GM23338 (cell line): Measurements from ENCODE around the gene THSD4. TPM values are rescaled to one million over a fixed set of nuclear protein-coding genes. Genes with fewer than 3 reads are reported as not detected.

Experiments used
- ATAC-seq: fragments of 200-7000 bp; cut with Tn5 transposase; 3 replicates; pipeline ENCODE4 v1.9.1; 2020
- DNase-seq: peaks from one replicate; pipeline ENCODE4 v3.0.0-alpha.2; 2015; ENCODE audit warnings: low spot score
- H2AFZ ChIP-seq: fragments of 200-600 bp; sonication (generic); 2 replicates; pipeline ENCODE4 v1.8.0; 2016; ENCODE audit warnings: antibody characterized with exemption, mild to moderate bottlenecking, moderate library complexity
- H3F3A ChIP-seq: fragments of 200-600 bp; sonication (generic); replicated peaks from 2 replicates; pipeline ENCODE4 v1.8.0; 2017; ENCODE audit warnings: antibody characterized with exemption, mixed run types, low read depth
- H3K27ac ChIP-seq: fragments of 200-600 bp; sonication (generic); 2 replicates; pipeline ENCODE4 v1.6.1; 2016; ENCODE audit warnings: low read depth
- H3K27me3 ChIP-seq: fragments of 200-600 bp; sonication (generic); 2 replicates; pipeline ENCODE4 v1.8.0; 2016; ENCODE audit warnings: mild to moderate bottlenecking, mixed run types, moderate library complexity; ENCODE audit not compliant: insufficient read depth
- H3K36me3 ChIP-seq: fragments of 200-600 bp; sonication (generic); 2 replicates; pipeline ENCODE4 v1.8.0; 2016; ENCODE audit warnings: mild to moderate bottlenecking; ENCODE audit not compliant: insufficient read depth
- H3K4me1 ChIP-seq: fragments of 200-600 bp; sonication (generic); 2 replicates; pipeline ENCODE4 v1.8.0; 2016; ENCODE audit warnings: mild to moderate bottlenecking, moderate library complexity; ENCODE audit not compliant: insufficient read depth
- H3K4me2 ChIP-seq: fragments of 200-600 bp; sonication (generic); 2 replicates; pipeline ENCODE4 v1.7.1; 2017; ENCODE audit warnings: mixed run types
- H3K4me3 ChIP-seq: fragments of 200-600 bp; sonication (generic); 2 replicates; pipeline ENCODE4 v1.6.1; 2016; ENCODE audit warnings: mixed run types
- H3K79me2 ChIP-seq: fragments of 200-600 bp; sonication (generic); replicated peaks from 2 replicates; pipeline ENCODE4 v1.8.0; 2017; ENCODE audit warnings: mild to moderate bottlenecking; ENCODE audit not compliant: insufficient read depth
- H3K9me2 ChIP-seq: fragments of 200-600 bp; sonication (generic); 2 replicates; pipeline ENCODE4 v1.8.0; 2017; ENCODE audit not compliant: insufficient read depth
- H4K20me1 ChIP-seq: fragments of 200-600 bp; sonication (generic); replicated peaks from 2 replicates; pipeline ENCODE4 v1.8.0; 2017; ENCODE audit warnings: mild to moderate bottlenecking; ENCODE audit not compliant: insufficient read depth
- H3K27ac Mint-ChIP-seq: 2 replicates; pipeline ENCODE4 v1.8.0; 2020; ENCODE audit warnings: inconsistent platforms, mild to moderate bottlenecking, moderate library complexity, mixed read lengths
- H3K27me3 Mint-ChIP-seq: 3 replicates; pipeline ENCODE4 v1.8.0; 2022; ENCODE audit warnings: low read depth, mild to moderate bottlenecking, moderate library complexity, mixed read lengths, inconsistent platforms; ENCODE audit not compliant: insufficient read depth, poor library complexity
- H3K36me3 Mint-ChIP-seq: 3 replicates; pipeline ENCODE4 v1.8.0; 2021; ENCODE audit warnings: low read depth, mild to moderate bottlenecking, inconsistent platforms, moderate library complexity, mixed read lengths
- H3K4me1 Mint-ChIP-seq: 3 replicates; pipeline ENCODE4 v1.8.0; 2020; ENCODE audit warnings: mild to moderate bottlenecking, inconsistent platforms, mixed read lengths
- H3K4me3 Mint-ChIP-seq: 3 replicates; pipeline ENCODE4 v1.8.0; 2021; ENCODE audit warnings: moderate library complexity, mild to moderate bottlenecking, inconsistent platforms, mixed read lengths
- H3K9me3 Mint-ChIP-seq: 3 replicates; pipeline ENCODE4 v1.8.0; 2020; ENCODE audit warnings: moderate library complexity, mild to moderate bottlenecking, inconsistent platforms, mixed read lengths
- CTCF ChIP-seq, 2 experiments: fragments of 200-600 bp in 1 of 2; sonication (generic) in 1 of 2; conservative IDR thresholded peaks; 2 replicates each; pipeline versions ENCODE4 v1.5.1 to v1.6.1; 2016 to 2017; ENCODE audit warnings: antibody characterized with exemption in 2 of 2, low read depth in 2 of 2, mild to moderate bottlenecking in 2 of 2, moderate library complexity in 1 of 2
- JUNB ChIP-seq: IDR thresholded peaks from one replicate; pipeline ENCODE4 v1.6.1; 2016; ENCODE audit warnings: antibody characterized with exemption; ENCODE audit not compliant: unreplicated experiment
- POLR2AphosphoS5 ChIP-seq: IDR thresholded peaks from 2 replicates; pipeline ENCODE4 v1.6.1; 2016; ENCODE audit warnings: antibody characterized with exemption, low read depth
- REST ChIP-seq: IDR thresholded peaks from one replicate; pipeline ENCODE4 v1.6.1; 2018; ENCODE audit warnings: antibody characterized with exemption; ENCODE audit not compliant: unreplicated experiment
- ZNF114 ChIP-seq: fragments of 250-450 bp; sonication (Bioruptor Pico); IDR thresholded peaks from 2 replicates; pipeline ENCODE4 v1.5.0; 2020; ENCODE audit warnings: mild to moderate bottlenecking, moderate library complexity
- polyA plus RNA-seq: library from polyadenylated mRNA; unstranded; fragments of >200 nt; fragmentation: Nextera tagmentation; extraction: Ambion mirVana; gene quantifications from 2 replicates; pipeline ENCODE4 v1.2.1, GENCODE V29; 2016
- total RNA-seq: library from RNA; depleted of rRNA; stranded (reverse); fragments of >200 nt; shearing (Covaris generic); gene quantifications from 2 replicates; pipeline ENCODE4 v1.2.3, GENCODE V29; 2014

Gene THSD4
- total and polyA plus RNA-seq, 2 experiments from 2014 or later: 2.0 to 7.4 TPM

- TF ChIP-seq REST: no peak
- TF ChIP-seq ZNF114 (CRISPR knock-in tag): no peak
- no peak for TF ChIP-seq POLR2AphosphoS5
- TF ChIP-seq JUNB: no peak
These were observed 684.9 kb downstream of the THSD4 start (continued) for GRCh38 chr15:71800190-71800589.

- no peaks in the 10 kb centered on the region for H4K20me1 ChIP-seq
- no peaks in the 10 kb centered on the region for H3K27me3 ChIP-seq
- peaks cover 2% of the 10 kb centered on the region; the same call in 1 of the 3 replicates for H3K36me3 Mint-ChIP-seq
- H2AFZ ChIP-seq: peak overlapping the region; percentile 0
- no peaks in the 10 kb centered on the region for H3K9me2 ChIP-seq
- no peaks in the 10 kb centered on the region for H3K79me2 ChIP-seq
- no peak overlapping the region for H3K4me3 Mint-ChIP-seq
- peaks cover 10% of the 10 kb centered on the region for H3K27me3 Mint-ChIP-seq
- no peak overlapping the region for H3K4me3 ChIP-seq
- no peaks in the 10 kb centered on the region for H3K36me3 ChIP-seq
- peak; percentile 75 for ATAC-seq
- TF ChIP-seq REST (no peak), CTCF (conservative IDR thresholded peaks at IDR 0.05; ENCODE audit: low read depth in 2 of 2) (peak; percentile 91 to 92)
- H3K4me1 ChIP-seq: peaks cover 7% of the 10 kb centered on the region; the same call in 1 of the 2 replicates
- no peak overlapping the region for H3K27ac ChIP-seq
- H3F3A ChIP-seq: 0 out of 2 replicates have a peak, but pooled peaks cover 3% of the 10 kb centered on the region
- H3K9me3 Mint-ChIP-seq: peaks cover 7% of the 10 kb centered on the region; the same call in 2 of the 3 replicates
- no peak overlapping the region for H3K4me2 ChIP-seq
- H3K4me1 Mint-ChIP-seq: peaks cover 16% of the 10 kb centered on the region
- DNase-seq: peak; percentile 82
- H3K27ac Mint-ChIP-seq: no peak overlapping the region
These were observed 685.8 kb downstream of the THSD4 start for GRCh38 chr15:71800835-71801745.
